Transverse colon (tissue), 3 donors: ENCODE measurements around the gene GLIS1.

Experiments
- CTCF ChIP-seq, 5 experiments: fragments of 200-600 bp in 3 of 5; fragments of 450-650 bp in 2 of 5; sonication (generic) in 3 of 5; IDR thresholded peaks; 1 replicate in 2 of 5; 2 replicates in 3 of 5; pipeline ENCODE4 v1.5.1; 2016 to 2017; ENCODE audit warnings: antibody characterized with exemption in 5 of 5, inconsistent platforms in 3 of 5, mild to moderate bottlenecking in 2 of 5, moderate library complexity in 1 of 5
- POLR2A ChIP-seq: fragments of 450-650 bp; IDR thresholded peaks from one replicate; pipeline ENCODE4 v1.6.1; 2016; ENCODE audit warnings: antibody characterized with exemption, mild to moderate bottlenecking, moderate library complexity

- TF ChIP-seq CTCF (IDR thresholded peaks at IDR 0.05) (no peak), POLR2A (no peak)
Measured at GRCh38 chr1:53529555-53529954, 209.4 kb downstream of the GLIS1 start.
